ENCODE measurements around the gene WNT9B. TPM values are rescaled to one million over a fixed set of nuclear protein-coding genes. Genes with fewer than 3 reads are reported as not detected.

WNT9B gene
- total RNA-seq, 1 donor from 2014 or later = not detected

GRCh38 chr17:46892192-46892703 is 40.9 kb downstream of the WNT9B start:
- no peak for TF ChIP-seq CTCF (IDR thresholded peaks at IDR 0.05; ENCODE audit: insufficient read depth, low read length, severe bottlenecking)
- peaks cover 4% of the 10 kb centered on the region for H3K27me3 ChIP-seq (ENCODE audit: control insufficient read depth, insufficient read depth, low read length)

GRCh38 chr17:46894024-46894423 is 42.6 kb downstream of the WNT9B start:
- FAIRE-seq = no peak

More at GRCh38 chr17:46892192-46892703, 40.9 kb downstream of the WNT9B start:
- Histone ChIP-seq H3K4me3 (ENCODE audit: low read depth, low read length) (no peak overlapping the region), H3K36me3 (ENCODE audit: control insufficient read depth, insufficient read depth, low read length) (no peaks in the 10 kb centered on the region)
- FAIRE-seq = no peak
- DNase-seq (ENCODE audit: low read depth) = no peak

DNA sequence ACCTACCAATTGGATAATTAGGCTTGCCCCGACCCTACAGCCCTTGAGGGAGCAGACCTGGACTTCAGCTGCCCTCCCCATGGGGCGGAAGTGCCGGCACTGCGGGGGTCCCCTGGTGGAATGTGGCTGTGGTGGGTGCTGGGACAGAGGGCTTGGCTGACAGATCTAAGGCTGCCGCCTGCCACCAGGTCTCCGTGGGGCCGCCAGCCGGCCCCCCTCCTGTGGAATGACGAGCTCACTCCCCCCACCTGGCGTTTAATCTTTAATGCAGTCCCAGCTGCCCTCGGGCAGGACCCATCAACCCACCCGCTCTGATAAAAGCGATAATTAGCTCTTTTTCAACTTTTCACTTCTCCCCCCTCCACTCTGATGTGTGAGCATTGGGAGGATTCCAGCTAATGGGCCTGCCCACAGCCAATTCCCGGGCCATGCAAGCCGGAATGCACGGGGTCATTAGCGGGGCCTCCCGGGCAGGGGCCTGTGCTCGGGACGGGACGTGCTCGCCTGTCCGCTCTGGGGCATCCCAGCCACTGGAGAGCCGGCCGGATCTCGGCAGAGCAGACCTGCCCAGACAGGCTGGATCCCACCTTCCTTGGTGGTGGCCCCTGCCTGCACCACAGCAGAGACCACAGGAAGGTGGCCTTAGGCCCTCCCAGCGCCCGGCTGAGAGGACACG is 43.2 kb downstream of the WNT9B start:
- DNase-seq (ENCODE audit: low read depth) = no peak
- H3K4me3 ChIP-seq (ENCODE audit: low read depth, low read length) = no peak overlapping the region
- no peak for TF ChIP-seq CTCF (IDR thresholded peaks at IDR 0.05; ENCODE audit: insufficient read depth, low read length, severe bottlenecking)
- FAIRE-seq = no peak
- H3K27me3 ChIP-seq (ENCODE audit: control insufficient read depth, insufficient read depth, low read length) = peaks cover 4% of the 10 kb centered on the region
- no peaks in the 10 kb centered on the region for H3K36me3 ChIP-seq (ENCODE audit: control insufficient read depth, insufficient read depth, low read length)

More at GRCh38 chr17:46894024-46894423, 42.6 kb downstream of the WNT9B start:
- H3K27me3 ChIP-seq (ENCODE audit: control insufficient read depth, insufficient read depth, low read length) = peaks cover 4% of the 10 kb centered on the region
- H3K36me3 ChIP-seq (ENCODE audit: control insufficient read depth, insufficient read depth, low read length) = no peaks in the 10 kb centered on the region
- TF ChIP-seq CTCF (IDR thresholded peaks at IDR 0.05; ENCODE audit: insufficient read depth, low read length, severe bottlenecking) = no peak
- no peak overlapping the region for H3K4me3 ChIP-seq (ENCODE audit: low read depth, low read length)
- DNase-seq (ENCODE audit: low read depth) = no peak

- Histone ChIP-seq H3K27me3 (ENCODE audit: control insufficient read depth, insufficient read depth, low read length) (peaks cover 4% of the 10 kb centered on the region), H3K36me3 (ENCODE audit: control insufficient read depth, insufficient read depth, low read length) (no peaks in the 10 kb centered on the region), H3K4me3 (ENCODE audit: low read depth, low read length) (no peak overlapping the region)
- FAIRE-seq (no peak), DNase-seq (ENCODE audit: low read depth) (no peak)
- no peak for TF ChIP-seq CTCF (IDR thresholded peaks at IDR 0.05; ENCODE audit: insufficient read depth, low read length, severe bottlenecking)
These were observed 43.8 kb downstream of the WNT9B start for GRCh38 chr17:46895171-46895570.

DNA sequence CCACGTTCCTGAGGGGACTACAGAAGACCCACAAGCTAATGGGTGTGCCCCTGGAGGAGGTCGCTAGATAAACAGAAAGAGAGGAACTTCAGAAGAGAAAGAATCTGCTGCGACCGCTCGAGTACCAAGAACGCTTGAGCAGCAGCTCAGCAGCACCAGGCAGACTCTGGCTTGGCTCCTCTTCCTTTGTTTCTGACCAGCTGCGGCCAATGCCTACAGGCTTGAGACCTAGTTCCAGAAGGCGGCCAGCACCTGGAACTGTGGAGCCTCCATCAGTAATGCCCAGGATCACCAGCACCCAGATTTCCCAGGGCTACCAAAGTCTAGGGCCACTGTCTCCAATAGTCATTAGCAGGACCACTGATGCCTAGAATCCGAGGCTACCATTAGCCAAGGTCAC is 45.6 kb downstream of the WNT9B start:
- no peak for FAIRE-seq
- no peak for DNase-seq (ENCODE audit: low read depth)
- TF ChIP-seq CTCF (IDR thresholded peaks at IDR 0.05; ENCODE audit: insufficient read depth, low read length, severe bottlenecking) = no peak
- Histone ChIP-seq H3K4me3 (ENCODE audit: low read depth, low read length) (no peak overlapping the region), H3K36me3 (ENCODE audit: control insufficient read depth, insufficient read depth, low read length) (no peaks in the 10 kb centered on the region), H3K27me3 (ENCODE audit: control insufficient read depth, insufficient read depth, low read length) (peaks cover 2% of the 10 kb centered on the region)

GRCh38 chr17:46898364-46898763 is 47.0 kb downstream of the WNT9B start:
- Histone ChIP-seq H3K27me3 (ENCODE audit: control insufficient read depth, insufficient read depth, low read length) (peaks cover under 1% of the 10 kb centered on the region), H3K36me3 (ENCODE audit: control insufficient read depth, insufficient read depth, low read length) (no peaks in the 10 kb centered on the region), H3K4me3 (ENCODE audit: low read depth, low read length) (no peak overlapping the region)
- TF ChIP-seq CTCF (IDR thresholded peaks at IDR 0.05; ENCODE audit: insufficient read depth, low read length, severe bottlenecking) = no peak
- no peak for DNase-seq (ENCODE audit: low read depth)
- no peak for FAIRE-seq
